ENCODE data around the gene SMIM1. TPM values are rescaled to one million over a fixed set of nuclear protein-coding genes. Genes with fewer than 3 reads are reported as not detected.

SMIM1 gene
- total RNA-seq, 4 donors from 2014 or later, result 23.1 TPM; not detected in 3

DNA sequence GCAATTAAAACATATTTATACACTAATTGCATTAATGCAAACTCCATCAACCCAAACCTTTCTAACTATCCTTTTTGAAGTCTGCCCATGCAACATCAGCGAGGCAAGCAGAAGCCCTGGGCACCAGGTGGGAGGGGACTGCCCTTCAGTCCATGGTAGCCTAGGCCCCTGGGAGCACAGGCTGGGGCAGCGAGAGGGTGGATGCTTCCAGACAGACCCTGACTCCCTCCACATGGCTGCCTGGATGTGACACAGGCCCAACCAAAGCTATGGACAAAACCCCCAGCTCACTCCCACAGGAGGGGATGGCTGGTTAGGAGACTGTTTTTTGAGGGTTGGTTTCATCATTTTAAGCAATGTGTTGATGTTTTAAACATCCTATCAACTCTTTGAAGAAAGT lies 41.5 kb downstream of the SMIM1 start:
- Histone ChIP-seq H3K27me3 (no peaks in the 10 kb centered on the region), H3K27ac (no peak overlapping the region), H3K4me1 (no peaks in the 10 kb centered on the region), H3K9me3 (no peaks in the 10 kb centered on the region), H3K36me3 (peaks cover 0 to 55% (median 0%) of the 10 kb centered on the region in 3 donors), H3K4me3 (no peak overlapping the region)
- TF ChIP-seq EP300 (IDR thresholded peaks at IDR 0.05) (no peak), POLR2A (IDR thresholded peaks at IDR 0.05) (no peak)
- TF ChIP-seq, protein P1, sequence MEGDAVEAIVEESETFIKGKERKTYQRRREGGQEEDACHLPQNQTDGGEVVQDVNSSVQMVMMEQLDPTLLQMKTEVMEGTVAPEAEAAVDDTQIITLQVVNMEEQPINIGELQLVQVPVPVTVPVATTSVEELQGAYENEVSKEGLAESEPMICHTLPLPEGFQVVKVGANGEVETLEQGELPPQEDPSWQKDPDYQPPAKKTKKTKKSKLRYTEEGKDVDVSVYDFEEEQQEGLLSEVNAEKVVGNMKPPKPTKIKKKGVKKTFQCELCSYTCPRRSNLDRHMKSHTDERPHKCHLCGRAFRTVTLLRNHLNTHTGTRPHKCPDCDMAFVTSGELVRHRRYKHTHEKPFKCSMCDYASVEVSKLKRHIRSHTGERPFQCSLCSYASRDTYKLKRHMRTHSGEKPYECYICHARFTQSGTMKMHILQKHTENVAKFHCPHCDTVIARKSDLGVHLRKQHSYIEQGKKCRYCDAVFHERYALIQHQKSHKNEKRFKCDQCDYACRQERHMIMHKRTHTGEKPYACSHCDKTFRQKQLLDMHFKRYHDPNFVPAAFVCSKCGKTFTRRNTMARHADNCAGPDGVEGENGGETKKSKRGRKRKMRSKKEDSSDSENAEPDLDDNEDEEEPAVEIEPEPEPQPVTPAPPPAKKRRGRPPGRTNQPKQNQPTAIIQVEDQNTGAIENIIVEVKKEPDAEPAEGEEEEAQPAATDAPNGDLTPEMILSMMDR (IDR thresholded peaks at IDR 0.05), result no peak
- 91 to 100% methylated on average over 1 to 2 of the region's 2 CpGs for WGBS, 2 donors
- no peak for DNase-seq (ENCODE audit: low spot score in 2 of 2)

DNA sequence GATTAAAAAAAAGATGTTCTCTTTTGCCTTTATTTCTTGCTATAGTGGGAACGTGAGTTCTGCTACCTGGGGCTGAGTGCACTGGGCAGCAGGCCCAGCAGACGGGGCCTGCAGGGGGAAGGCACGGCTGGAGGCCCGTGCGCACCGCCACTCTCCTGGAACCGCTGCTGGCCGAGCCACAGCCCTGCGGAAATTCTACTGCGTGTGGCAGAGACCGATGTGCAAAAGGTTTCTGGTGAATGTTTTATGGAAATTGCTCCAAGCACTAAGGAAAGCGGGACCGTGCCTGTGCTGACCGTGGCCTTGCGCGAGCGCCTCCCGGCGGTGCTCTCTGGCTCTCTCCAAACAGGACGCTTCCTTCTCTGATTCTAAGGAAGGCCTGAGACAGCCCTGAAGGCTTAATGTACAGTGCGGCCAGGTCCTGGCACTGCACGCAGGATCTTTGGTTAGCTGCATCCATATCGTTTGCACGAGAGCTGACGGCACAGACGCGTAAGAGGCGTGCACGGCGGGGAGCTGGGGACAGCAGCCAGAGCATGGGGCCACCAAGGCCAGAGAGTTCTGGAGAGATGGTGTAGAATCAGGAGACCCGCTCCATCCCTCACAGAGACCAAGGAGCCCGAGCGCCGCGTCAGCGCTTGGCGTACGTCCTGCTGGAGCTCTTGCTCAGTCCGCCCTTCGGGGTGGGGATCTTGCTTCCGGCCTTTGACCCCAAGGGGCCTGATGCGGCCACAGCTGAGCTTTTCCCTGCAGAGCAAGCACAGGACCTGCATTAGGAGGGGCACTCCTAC lies 42.4 kb downstream of the SMIM1 start:
- Histone ChIP-seq H3K4me1 (no peaks in the 10 kb centered on the region), H3K9me3 (no peaks in the 10 kb centered on the region), H3K36me3 (peaks cover 0 to 64% (median 0%) of the 10 kb centered on the region in 3 donors), H3K27ac (no peak overlapping the region), H3K27me3 (no peaks in the 10 kb centered on the region), H3K4me3 (no peak overlapping the region)
- TF ChIP-seq EP300 (IDR thresholded peaks at IDR 0.05), result no peak
- TF ChIP-seq, protein P1 (IDR thresholded peaks at IDR 0.05), result no peak
- TF ChIP-seq POLR2A (IDR thresholded peaks at IDR 0.05), result no peak
- 88 to 91% methylated on average over 41 to 42 of the region's 42 CpGs for WGBS, 2 donors
- DNase-seq (ENCODE audit: low spot score in 2 of 2), result no peak

DNA sequence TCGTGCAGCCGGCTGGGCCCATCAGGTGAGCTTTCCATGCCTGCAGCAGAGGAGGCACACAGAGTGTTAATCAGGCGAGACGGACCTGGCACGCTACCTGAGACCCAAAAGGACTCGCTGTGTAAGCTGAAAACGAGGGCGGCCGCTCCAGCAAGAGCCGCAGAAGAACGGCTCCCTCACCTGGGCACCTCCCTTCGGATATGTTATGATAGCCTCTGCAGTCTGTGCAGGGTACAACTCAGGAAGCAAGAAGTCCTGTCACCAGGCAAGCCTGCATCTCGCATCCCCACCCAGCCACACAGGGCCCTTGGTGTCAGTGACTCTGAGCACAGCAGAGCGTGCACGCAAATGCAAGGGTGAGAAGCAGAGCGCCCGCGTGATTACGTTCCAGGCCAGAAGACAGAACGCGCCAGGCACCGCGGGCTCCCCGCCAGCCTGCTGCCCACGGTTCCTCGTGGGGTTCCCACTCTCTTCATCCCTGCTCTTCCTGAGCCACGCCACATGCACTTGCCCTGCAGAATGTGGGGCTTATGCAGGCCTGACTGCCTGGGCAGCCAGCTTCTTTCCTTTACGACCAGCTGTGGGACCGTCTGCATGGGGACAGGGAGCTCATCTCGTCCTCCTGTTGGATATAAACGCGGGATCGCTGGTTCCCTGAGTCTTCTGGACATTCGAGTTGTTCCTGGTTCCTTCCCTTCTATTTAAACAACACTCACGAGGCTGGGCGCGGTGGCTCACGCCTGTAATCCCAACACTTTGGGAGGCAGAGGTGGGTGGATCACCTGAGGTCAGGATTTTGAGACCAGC lies 44.0 kb downstream of the SMIM1 start:
- DNase-seq (ENCODE audit: low spot score in 2 of 2), result no peak
- Histone ChIP-seq H3K9me3 (no peaks in the 10 kb centered on the region), H3K36me3 (peaks cover 0 to 80% (median 9%) of the 10 kb centered on the region in 3 donors), H3K4me1 (no peaks in the 10 kb centered on the region), H3K27ac (no peak overlapping the region), H3K27me3 (no peaks in the 10 kb centered on the region), H3K4me3 (no peak overlapping the region)
- 88 to 90% methylated on average over 38 of the region's 38 CpGs for WGBS, 2 donors
- TF ChIP-seq, protein P1 (IDR thresholded peaks at IDR 0.05), result no peak
- TF ChIP-seq EP300 (IDR thresholded peaks at IDR 0.05) (no peak), POLR2A (IDR thresholded peaks at IDR 0.05) (no peak)

DNA sequence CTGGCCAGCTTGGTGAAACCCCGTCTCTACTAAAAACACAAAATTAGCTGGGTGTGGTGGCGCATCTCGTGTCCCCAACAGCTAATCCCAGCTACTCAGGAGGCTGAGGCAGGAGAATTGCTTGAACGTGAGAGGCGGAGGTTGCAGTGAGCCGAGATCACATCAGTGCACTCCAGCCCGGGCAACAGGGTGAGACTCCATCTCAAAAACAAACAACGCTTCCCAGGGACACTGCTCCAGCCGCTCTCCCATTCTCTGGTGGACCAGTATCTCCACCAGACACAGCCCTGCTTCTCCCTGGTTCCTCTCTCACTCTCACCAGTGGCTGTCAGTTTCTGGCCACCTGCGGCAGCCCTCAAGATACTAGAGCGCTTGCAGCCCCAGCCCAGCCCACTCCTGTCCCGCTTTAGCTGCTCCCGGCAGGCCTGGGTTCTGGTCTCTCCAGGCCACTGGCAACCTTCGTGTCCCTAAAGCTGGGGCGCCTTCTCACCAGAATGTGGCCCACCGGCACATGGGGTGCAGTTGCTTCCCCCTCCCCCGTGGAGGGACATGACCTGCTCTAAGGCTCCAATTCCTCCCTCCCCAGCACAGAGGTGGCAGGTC lies 44.7 kb downstream of the SMIM1 start:
- H3K4me1 ChIP-seq, result no peaks in the 10 kb centered on the region
- H3K36me3 ChIP-seq, result peaks cover 0 to 87% (median 9%) of the 10 kb centered on the region in 3 donors
- H3K27me3 ChIP-seq, result no peaks in the 10 kb centered on the region
- no peak for TF ChIP-seq EP300 (IDR thresholded peaks at IDR 0.05)
- TF ChIP-seq, protein P1 (IDR thresholded peaks at IDR 0.05), result no peak
- no peak for TF ChIP-seq POLR2A (IDR thresholded peaks at IDR 0.05)
- WGBS, 2 donors, result 89 to 90% methylated on average over 16 to 17 of the region's 17 CpGs
- no peak overlapping the region for H3K4me3 ChIP-seq
- no peak for DNase-seq (ENCODE audit: low spot score in 2 of 2)
- no peak overlapping the region for H3K27ac ChIP-seq
- no peaks in the 10 kb centered on the region for H3K9me3 ChIP-seq

Measured in tibial nerve (tissue), 4 donors.